ENCODE data around the gene PEX5L.

The PEX5L gene

DNA sequence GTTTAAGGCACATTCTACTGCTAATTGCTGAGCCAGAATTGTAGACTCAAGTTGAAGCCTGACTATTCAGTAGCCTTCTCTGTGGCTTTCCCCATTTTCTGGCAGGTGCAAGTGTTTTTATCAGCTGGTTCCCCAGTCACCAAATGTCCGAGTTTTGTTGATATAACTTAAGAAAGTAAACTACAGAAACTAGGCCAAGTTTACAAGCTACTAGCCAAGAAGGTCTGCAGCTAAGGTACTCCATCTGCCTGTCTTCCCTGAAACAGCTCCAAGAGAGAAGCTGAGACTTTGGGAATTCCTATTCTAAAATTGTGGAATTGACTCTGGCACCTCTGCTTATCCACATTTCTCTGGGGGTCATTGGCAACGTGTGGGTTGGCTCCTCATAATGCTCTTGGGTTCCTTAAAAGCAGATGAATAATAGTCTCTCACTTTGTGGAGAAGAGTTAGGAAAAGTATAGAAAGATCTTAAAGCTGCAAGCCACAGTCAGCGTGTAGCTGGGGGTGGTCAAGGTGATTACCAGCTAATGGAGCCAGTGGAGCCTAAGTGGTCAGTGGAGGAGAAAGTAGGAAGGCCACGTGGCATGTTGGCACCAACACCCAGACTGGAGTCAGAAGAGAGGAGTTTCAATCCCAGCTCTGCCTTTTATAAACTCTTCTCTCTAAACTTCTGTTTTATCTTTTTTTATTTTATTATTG lies 128.8 kb downstream of the PEX5L start:
- in situ Hi-C loops (cut with MboI; ENCODE audit: low sequenced_read_pairs) = no loop called here

DNA sequence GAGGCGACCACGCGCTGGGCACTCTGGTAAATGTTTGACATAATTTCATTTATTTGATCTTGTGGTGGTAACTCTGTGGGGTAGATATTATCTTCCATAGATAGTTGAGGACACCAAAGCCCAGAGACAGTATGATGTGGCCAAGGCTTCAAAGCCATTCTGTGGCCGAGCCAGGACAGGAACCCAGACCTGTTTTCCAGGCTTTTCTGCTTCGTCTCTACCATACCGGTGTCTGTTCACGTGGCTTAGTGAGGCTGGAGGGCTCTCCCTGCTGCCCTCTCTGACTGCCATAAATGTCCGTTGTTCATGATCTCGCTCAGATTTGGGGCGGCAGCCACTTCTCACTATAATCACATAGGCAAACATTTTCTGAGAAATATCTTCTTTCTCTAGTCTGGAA lies 134.7 kb downstream of the PEX5L start:
- in situ Hi-C loops (cut with MboI; ENCODE audit: low sequenced_read_pairs) = no loop called here

DNA sequence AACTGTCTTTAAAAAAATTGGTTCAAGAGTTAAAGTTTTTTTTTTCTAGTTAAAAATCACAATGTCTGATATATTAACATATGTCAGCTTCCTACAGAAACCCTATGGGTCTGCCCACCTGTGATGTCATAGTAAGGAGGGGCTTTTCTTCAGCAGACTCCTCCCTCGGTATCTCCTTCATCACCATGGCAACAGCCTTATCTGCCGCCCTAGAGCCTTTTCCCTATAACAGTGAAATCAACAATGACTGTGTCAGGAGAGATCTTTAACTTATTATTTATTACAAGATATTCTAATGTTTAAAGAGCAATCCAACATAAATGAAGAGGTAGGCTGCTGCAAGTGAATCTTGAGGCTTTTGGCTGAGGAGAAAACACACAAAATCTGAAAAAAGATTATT lies 138.7 kb downstream of the PEX5L start:
- in situ Hi-C loops (cut with MboI; ENCODE audit: low sequenced_read_pairs) = no loop called here

DNA sequence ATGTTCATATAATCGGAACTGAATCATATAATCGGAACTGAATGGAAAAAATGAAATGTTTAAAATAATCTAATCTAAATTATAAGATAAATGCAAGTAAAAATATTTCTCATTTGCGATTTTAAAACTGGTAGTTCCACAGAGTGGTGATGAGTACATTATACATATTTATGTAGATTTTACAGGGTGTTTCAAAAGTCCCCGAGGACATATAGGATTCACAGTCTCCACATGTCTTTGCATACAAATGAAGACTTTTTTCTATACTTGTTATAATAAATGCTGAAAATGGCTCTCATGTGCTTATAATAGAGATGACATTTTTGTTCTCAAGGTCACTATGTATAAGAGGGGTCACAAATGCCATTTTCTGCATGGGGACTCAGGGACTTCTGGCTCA lies 139.5 kb downstream of the PEX5L start:
- in situ Hi-C loops (cut with MboI; ENCODE audit: low sequenced_read_pairs) = no loop called here

DNA sequence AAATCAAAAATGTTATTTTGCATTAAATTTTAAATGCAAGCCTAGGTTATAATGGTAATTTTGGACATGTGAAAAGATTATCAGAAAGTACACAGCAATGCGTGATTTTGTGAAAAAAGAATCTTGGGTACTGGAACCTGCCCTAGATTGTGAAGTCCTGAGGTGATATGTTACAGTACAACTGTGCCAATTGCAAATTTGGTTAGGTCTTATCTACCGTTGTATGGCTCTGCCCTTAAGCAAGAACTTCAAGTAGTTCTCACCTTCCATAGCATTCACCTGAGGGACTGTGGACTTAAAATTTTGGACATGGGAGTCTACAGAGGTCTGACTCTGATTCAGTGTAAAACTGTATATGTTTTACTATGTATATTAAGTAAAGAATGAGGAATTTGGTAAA lies 140.2 kb downstream of the PEX5L start:
- in situ Hi-C loops (cut with MboI; ENCODE audit: low sequenced_read_pairs) = no loop called here

DNA sequence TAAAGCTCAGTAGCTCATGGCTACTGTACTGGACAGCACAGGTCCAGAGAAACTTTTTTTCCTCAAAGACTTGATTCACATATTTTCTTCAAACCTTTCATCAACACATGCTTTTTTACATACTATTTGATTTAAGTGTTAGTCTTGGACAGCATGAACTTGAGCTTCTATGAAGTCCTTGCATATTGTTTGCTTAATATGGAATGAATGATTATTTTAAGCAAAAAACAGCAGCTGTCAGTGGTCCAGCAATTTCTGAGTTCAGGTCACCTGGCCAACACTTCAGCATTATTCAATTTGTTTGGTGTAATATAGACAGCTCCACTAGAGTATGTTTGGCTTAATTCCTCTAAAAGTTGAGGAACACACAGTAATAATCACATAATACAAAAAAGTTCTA lies 141.4 kb downstream of the PEX5L start:
- in situ Hi-C loops (cut with MboI; ENCODE audit: low sequenced_read_pairs) = no loop called here

DNA sequence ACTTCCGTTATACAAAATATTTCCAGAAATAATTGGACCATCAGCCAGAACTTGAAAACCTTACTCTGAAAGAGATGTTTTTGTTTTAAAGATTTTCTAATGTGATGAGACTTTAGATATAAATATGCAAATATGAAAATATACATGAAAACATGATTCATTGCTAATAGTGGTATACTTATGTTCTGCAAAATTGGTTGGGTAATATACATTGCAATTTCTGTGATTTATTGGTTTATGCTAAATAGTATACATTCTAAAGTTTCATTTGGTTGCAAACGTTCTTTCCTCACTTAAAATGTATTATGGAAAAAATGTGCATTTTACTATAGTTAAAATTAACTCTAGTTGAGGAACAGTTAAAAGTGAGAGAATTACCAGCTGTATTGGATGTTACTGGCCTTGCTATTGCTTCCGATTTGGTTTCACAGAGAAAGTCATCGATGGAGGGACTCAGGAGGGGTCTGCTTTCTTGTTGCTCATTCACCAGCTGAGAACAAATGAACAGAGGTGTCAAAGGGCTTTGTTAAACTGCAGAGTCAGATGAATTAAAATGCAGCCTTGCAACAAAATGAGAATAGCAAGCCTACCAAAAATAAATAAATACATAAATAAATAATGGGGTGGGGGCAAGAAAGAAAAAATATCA lies 149.3 kb downstream of the PEX5L start:
- in situ Hi-C loops (cut with MboI; ENCODE audit: low sequenced_read_pairs) = no loop called here

DNA sequence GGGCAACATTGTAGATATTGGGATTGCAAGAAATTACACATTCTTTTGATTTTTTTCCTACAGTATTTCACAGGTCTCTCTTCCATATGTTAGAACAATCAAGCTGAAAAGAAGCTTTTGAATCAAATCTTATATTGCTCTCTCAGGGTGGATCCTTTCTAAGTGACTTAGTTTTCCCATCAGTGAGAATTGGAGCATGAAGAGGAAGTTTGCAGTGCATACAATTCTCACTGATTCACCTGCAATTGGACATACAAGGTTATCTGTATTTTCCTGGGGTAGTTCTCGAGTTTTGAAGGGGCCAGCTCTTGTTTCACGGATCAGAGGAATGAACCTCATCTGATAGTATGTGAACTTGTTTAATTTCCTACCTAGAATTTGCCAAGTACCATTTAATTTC lies 150.8 kb downstream of the PEX5L start:
- in situ Hi-C loops (cut with MboI; ENCODE audit: low sequenced_read_pairs) = no loop called here

DNA sequence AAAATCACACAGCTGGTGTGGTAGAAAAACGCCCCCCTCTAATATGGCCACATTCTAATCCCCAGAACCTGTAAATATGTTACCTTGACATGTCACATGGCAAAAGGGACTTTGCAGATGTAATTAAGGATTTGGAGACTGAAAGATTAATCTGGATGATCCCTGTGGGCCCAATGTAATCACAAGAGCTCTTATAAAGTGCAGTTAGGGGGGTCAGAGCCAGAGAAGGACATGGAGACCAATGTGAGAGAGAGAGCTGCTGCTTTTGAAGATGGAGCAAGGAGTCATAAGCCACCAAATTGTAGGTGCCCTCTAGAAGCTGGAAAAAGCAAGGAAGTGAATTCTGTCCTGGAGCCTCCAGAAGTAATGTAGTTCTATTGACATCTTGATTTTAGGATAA lies 152.6 kb downstream of the PEX5L start:
- in situ Hi-C loops (cut with MboI; ENCODE audit: low sequenced_read_pairs) = no loop called here

DNA sequence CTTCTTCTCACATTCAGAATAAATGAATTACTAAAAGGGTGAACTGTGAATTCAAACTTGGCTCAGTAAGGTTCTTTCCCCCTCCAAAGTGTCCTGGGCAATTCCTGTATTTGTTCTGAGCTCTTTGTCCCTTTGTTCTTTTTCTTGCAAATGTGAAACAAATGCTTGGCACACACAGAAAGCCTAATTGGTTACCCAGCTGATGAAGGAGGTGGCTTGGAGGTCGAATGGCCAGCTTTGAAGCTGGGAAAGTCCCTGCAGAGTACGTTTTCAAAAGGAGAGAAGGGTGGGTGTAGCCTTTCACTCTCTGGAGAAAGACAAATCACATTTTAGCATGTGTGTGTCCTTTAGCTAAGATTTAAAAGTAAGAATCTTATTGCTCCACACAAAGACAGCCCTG lies 154.4 kb downstream of the PEX5L start:
- in situ Hi-C loops (cut with MboI; ENCODE audit: low sequenced_read_pairs) = no loop called here

DNA sequence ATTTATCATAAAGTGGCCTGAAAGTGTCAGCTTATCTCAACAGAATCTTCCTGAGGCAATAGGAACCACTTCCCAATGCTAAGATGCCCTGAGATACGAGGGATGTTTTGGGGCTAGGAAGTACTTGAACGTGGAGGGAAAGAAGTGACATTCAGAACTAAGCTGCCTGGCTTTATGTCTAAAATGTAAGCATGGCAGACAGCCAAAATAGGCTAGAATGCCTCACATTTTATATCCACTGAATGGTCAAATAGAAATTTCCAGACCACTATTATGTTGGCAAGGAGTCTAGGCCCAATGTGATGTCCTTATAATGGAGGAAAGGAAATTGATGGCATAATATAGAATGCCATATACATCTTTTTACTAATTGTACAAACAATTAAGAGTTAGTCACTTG lies 154.9 kb downstream of the PEX5L start:
- in situ Hi-C loops (cut with MboI; ENCODE audit: low sequenced_read_pairs) = no loop called here

DNA sequence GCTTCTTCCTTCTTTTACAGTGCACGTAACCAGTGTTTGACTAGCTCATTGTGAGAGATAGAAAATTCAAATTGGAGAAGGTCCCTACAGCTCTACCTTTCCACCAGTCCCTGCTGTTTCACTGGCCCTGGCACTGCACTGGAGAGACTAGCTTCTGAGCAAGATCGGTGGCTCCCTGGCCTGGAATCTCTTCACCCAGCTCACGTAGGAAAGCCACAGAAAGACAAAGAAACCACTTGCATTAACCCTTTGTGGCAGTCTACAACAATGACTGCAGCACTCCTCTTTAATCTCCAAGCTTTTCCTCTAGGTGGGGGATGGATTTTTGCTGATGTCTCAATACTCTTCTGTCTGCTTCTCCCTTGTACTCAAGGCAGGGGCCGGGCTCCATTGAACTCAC lies 155.9 kb downstream of the PEX5L start:
- in situ Hi-C loops (cut with MboI; ENCODE audit: low sequenced_read_pairs) = no loop called here

DNA sequence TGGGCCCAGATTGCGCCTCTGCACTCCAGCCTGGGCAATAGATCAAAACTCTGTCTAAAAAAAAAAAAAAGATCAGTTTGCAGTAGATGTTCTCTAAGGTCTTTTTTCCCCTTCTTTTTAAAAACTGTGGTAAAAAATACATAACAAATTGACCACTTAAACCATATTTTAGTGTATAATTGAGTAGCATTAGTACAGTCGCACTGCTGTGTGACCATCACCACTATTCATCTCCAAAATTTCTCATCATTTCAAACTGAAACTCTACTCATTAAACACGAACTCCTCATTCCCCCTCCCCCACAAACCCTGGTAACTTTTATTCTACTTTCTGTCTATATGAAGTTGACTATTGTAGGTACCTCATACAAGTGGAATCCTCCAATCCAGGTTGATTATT lies 160.3 kb downstream of the PEX5L start:
- in situ Hi-C loops (cut with MboI; ENCODE audit: low sequenced_read_pairs) = no loop called here

DNA sequence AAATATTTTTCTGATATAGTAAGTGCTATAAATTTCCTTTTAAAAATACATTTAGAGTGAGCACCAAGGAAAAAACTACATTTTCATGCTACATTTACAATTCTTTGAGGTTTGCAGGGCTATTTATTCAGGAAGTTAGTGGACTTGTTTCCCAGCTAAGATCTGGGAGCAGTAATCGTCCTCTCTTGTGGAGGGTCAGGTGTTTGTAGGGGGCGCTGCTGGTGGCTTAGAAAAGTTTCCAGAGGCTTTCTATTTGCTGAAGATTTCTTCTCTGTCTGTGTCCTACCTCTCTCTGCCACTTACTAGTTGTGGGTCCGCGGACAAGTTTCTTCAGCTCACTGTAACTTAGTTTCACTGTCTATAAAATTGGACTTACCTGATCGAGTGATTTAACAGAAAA lies 163.9 kb downstream of the PEX5L start:
- in situ Hi-C loops (cut with MboI; ENCODE audit: low sequenced_read_pairs) = no loop called here

DNA sequence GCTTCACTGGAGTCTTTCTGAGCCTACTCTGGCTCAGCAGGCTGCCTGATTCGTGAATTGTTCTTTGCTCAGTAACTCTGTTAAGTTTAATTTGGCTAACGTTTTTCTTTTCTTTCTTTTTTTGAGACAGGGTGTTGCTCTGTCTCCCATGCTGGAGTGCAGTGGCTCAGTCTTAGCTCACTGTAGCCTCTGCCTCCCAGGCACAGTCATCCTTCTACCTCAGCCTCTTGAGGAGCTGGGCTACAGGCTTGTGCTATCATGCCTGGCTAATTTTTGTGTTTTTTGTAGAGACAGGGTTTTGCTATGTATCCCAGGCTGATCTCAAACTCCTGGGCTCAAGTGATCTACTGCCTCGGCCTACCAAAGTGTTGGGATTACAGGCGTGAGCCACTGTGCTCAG lies 165.0 kb downstream of the PEX5L start:
- in situ Hi-C loops (cut with MboI; ENCODE audit: low sequenced_read_pairs) = no loop called here

DNA sequence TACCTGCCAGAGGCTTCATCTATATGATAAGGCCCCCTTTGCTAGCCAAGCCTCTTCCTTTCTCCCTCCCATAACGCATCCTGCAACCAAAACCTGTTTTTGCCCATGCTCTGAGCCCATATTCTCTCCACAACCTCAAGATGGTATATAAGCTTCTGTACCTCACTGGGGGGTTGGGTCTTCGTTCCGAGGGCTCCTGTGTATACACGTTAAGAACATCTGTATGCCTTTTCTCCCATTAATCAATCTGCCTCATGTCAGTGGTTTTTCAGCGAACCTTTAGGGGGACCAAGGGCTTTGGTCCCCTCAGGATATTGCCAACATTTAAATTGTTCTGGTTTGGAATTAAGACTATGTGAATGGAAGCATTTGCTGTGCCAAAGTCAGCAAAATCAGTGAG lies 168.0 kb downstream of the PEX5L start:
- in situ Hi-C loops (cut with MboI; ENCODE audit: low sequenced_read_pairs) = no loop called here

DNA sequence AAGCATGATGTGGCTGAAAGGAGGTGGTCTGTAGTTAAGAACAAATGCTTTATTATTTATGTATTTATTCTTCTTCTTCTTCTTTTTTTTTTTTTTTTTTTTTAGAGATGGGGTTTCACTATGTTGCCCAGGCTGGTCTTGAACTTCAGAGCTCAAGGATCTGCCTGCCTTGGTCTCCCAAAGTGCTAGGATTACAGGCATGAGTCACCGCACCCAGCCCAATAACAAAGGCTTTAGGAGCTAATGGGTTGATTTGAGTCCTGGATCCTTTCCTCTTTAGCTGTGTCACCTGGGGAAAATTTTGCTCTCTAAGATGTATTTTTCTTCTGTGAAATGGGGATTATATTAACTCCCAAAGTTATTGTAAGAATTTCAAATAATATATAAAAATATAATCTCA lies 168.8 kb downstream of the PEX5L start:
- in situ Hi-C loops (cut with MboI; ENCODE audit: low sequenced_read_pairs) = no loop called here

DNA sequence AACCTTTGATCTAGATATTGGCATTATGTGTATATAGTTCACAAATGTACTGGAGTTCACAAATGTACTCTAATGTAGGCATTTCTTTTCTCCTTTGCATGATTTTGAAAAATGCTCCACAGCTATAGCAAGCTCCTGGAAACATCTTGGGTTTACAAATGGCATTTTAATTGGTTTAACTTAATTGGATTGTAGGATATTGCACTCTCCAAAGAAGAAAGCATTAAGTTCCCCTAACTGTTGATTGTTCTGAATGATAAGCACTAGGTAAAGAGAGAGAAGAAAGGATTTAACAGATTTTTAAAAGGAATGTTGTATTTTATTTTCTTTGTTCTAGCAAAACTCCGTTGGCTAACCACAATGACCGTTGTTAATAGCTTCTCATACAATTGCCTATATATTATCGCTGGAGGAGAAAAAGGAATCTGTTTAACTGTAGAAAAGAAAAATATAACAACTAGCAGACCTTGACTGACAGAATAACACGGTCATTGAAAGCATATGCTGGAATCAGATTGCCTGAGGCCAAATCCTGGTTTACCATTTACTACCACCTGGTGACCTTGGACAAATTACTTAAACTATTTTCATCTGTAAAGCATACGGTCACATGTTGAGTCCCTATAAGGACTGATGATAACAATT lies 170.8 kb downstream of the PEX5L start:
- in situ Hi-C loops (cut with MboI; ENCODE audit: low sequenced_read_pairs) = no loop called here

DNA sequence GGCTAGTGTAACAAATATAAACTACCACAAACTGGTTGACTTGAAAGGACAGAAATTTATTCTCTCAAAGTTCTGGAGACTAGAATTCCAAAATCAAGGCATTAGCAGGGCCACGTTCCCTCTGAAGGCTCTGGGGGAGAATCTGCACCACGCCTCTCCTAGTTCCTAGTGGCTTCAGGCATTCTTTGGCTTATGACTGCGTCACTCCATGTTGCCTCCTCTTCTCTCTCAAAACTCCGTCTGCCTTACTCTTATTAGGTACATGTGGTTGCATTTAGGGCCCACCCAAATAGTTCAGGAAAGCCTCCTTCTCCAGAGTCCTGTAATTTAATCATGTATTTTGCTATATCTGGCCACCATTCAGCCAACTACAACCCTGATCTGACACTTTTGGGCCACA lies 174.8 kb downstream of the PEX5L start:
- in situ Hi-C loops (cut with MboI; ENCODE audit: low sequenced_read_pairs) = no loop called here

DNA sequence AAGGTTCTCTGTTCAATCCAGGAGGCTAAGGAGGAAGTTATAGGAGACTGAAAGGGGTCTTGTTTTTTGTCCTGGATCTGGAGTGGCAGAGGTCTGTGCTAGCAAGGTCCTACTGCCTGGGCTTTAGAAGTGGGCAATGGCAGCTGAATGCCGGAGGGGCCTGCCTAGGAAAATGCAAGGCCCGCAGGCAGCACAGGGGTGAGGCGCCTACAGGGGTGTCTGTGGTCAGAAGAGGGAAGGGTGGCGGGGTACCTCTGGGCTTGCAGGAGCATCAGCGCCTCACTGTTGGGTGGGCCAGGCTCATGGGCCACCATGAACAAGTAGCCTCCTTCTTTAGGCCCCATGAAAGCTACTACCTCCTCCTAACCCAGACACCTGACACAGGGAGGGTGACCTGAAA lies 175.4 kb downstream of the PEX5L start:
- in situ Hi-C loops (cut with MboI; ENCODE audit: low sequenced_read_pairs) = no loop called here

DNA sequence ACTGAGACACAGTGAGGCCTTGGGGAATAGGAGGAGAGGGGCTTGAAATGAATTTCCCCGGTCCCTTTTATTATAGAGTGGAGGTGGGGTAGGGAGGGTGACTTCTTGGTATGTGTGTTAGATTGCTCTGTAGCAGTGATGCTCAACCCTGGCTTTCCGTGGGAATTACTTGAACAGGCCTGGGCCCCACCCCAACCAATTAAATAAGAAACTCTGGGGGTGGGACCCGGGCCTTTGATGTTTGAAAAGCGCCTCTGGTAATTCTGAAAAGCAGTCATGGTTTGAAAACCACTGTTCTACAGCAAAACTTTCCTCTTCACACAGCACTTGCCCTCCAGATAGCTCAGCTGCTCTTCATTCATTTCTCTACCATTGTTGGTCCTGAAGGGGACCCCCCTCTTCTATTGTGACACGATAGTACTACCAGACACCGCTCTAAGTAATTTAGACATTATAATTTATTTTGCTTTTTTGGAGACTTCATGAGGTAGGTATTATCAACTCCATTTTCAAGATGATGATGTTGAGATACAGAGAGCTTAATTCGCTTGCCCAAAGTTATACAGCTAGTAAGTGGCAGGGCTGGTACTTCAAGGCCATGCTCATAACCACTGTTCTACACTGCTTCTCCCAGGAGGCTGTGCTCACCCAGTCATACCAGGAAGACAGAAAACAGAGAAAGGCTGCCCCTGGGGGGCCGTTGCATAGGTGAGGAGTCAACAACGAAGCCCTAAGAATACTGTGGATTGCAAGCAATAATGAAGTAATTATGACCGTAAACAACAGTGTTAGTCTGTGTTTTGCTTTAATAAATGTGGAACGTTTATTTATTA lies 176.2 kb downstream of the PEX5L start:
- in situ Hi-C loops (cut with MboI; ENCODE audit: low sequenced_read_pairs) = no loop called here

DNA sequence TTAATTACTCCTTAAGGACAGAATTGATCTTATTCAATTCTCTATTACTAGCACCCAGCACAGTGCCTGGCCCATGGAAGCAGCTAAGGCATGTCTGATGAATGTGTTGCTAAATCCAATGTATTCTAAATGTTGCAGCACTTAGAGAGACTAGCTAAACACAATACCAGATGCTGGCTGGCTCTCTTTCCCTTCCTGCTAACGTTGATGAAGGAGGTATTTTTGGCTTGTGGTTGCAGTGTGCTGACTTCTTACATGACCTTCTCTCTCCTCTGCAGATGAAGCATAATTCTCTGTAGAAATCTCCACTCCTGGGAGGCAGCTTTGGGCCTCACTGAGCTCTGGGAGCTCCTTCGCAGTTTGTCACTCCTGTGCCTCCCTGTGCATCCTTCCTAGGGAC lies 183.6 kb downstream of the PEX5L start:
- in situ Hi-C loops (cut with MboI; ENCODE audit: low sequenced_read_pairs) = no loop called here
